Neural progenitor cell (in vitro differentiated cells): ENCODE results near the gene CLDN6.

ENCODE experiments used
- EZH2 ChIP-seq: fragments of 200-600 bp; sonication (generic); IDR thresholded peaks from 2 replicates; pipeline ENCODE4 v1.6.1; 2017; ENCODE audit warnings: antibody characterized with exemption, mild to moderate bottlenecking, moderate library complexity
- EZH2phosphoT487 ChIP-seq: fragments of 200-600 bp; sonication (generic); IDR thresholded peaks from 2 replicates; pipeline ENCODE4 v1.6.1; 2017; ENCODE audit warnings: antibody characterized with exemption
- TF ChIP-seq, protein P1 (sequence below): fragments of 200-600 bp; sonication (generic); IDR thresholded peaks from 2 replicates; pipeline ENCODE4 v1.5.1; 2017; ENCODE audit warnings: antibody characterized with exemption, mild to moderate bottlenecking

GRCh38 chr16:3001316-3001715 is 16.7 kb downstream of the CLDN6 start:
- TF ChIP-seq, protein P1, sequence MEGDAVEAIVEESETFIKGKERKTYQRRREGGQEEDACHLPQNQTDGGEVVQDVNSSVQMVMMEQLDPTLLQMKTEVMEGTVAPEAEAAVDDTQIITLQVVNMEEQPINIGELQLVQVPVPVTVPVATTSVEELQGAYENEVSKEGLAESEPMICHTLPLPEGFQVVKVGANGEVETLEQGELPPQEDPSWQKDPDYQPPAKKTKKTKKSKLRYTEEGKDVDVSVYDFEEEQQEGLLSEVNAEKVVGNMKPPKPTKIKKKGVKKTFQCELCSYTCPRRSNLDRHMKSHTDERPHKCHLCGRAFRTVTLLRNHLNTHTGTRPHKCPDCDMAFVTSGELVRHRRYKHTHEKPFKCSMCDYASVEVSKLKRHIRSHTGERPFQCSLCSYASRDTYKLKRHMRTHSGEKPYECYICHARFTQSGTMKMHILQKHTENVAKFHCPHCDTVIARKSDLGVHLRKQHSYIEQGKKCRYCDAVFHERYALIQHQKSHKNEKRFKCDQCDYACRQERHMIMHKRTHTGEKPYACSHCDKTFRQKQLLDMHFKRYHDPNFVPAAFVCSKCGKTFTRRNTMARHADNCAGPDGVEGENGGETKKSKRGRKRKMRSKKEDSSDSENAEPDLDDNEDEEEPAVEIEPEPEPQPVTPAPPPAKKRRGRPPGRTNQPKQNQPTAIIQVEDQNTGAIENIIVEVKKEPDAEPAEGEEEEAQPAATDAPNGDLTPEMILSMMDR, result no peak
- TF ChIP-seq EZH2 (no peak), EZH2phosphoT487 (no peak)
